Measurements from ENCODE around the gene IFNA21. TPM values are rescaled to one million over a fixed set of nuclear protein-coding genes. Genes with fewer than 3 reads are reported as not detected.

IFNA21 gene
- total and polyA plus RNA-seq, 2 donors (not counting 3 experiments of a cell fraction or from before 2014, with no cell fraction given) = not detected

GRCh38 chr9:21141427-21141882, 25.0 kb downstream of the IFNA21 start, which contains the start of gene IFNW1:
Gene IFNW1 (minus strand): TSS chr9:21141832. CDS start chr9:21141570, 262 bp downstream.
- H3K79me2 ChIP-seq (ENCODE audit: control insufficient read depth, insufficient read depth, low read length) = no peaks in the 10 kb centered on the region
- TF ChIP-seq MAX (IDR thresholded peaks at IDR 0.05; ENCODE audit: insufficient read depth, insufficient read length) = no peak
- no peak for TF ChIP-seq GATA2 (IDR thresholded peaks at IDR 0.05; ENCODE audit: insufficient read depth, insufficient read length, low read depth, low read length)
- no peak for TF ChIP-seq FOS (IDR thresholded peaks at IDR 0.05; ENCODE audit: borderline replicate concordance, insufficient read depth, low read length)
- TF ChIP-seq MYC (IDR thresholded peaks at IDR 0.05; ENCODE audit: low read depth, low read length) = no peak
- no peak for TF ChIP-seq EZH2 (IDR thresholded peaks at IDR 0.05; ENCODE audit: borderline replicate concordance, low read depth, low read length, severe bottlenecking)
- TF ChIP-seq POLR2A (IDR thresholded peaks at IDR 0.05; ENCODE audit: low read depth, low read length) = no peak
- no peak for TF ChIP-seq CTCF (IDR thresholded peaks at IDR 0.05; ENCODE audit: extremely low read depth in 1 of 2, insufficient read depth in 1 of 2, low read depth in 1 of 2, low read length in 2 of 2)
- no peak for TF ChIP-seq POLR2AphosphoS5 (IDR thresholded peaks at IDR 0.05; ENCODE audit: insufficient read depth, low read depth, low read length)
- TF ChIP-seq JUN (IDR thresholded peaks at IDR 0.05; ENCODE audit: borderline replicate concordance, insufficient read depth, insufficient read length, low read depth) = no peak
- H3K9me1 ChIP-seq (replicated peaks; ENCODE audit: control insufficient read depth, extremely low read depth, insufficient read depth, low read length) = no peaks in the 10 kb centered on the region
- no peak within 1 kb of the TSS for H3K4me3 ChIP-seq (replicated peaks in 1 of 3; ENCODE audit: insufficient read depth in 1 of 3, low read depth in 1 of 3, low read length in 3 of 3)
- dilution Hi-C loops (cut with MboI; ENCODE audit: extremely low pct_ligation_motif_present, low sequenced_read_pairs) (no loop called here), intact Hi-C loops (cut with micrococcal nuclease) (no loop called here)
- no peaks in the 10 kb centered on the region for H3K9me3 ChIP-seq (replicated peaks; ENCODE audit: control insufficient read depth, insufficient read depth, low read length)
- no peak within 1 kb of the TSS for H3K9ac ChIP-seq (replicated peaks; ENCODE audit: extremely low read depth, insufficient read depth, low read length)
- no peaks in the 10 kb centered on the region for H3K36me3 ChIP-seq (ENCODE audit: control insufficient read depth in 2 of 2, extremely low read depth in 1 of 2, insufficient read depth in 2 of 2, low read length in 2 of 2)
- no peak within 1 kb of the TSS for H3K27ac ChIP-seq (ENCODE audit: insufficient read depth, low read depth, low read length)
- H3K4me1 ChIP-seq (ENCODE audit: control insufficient read depth, extremely low read depth, insufficient read depth, low read length) = no peaks in the 10 kb centered on the region
- H4K20me1 ChIP-seq (replicated peaks; ENCODE audit: control insufficient read depth, extremely low read depth, insufficient read depth, low read length) = no peaks in the 10 kb centered on the region
- no peak within 1 kb of the TSS for H2AFZ ChIP-seq (ENCODE audit: low read depth, low read length)
- no peak within 1 kb of the TSS for H3K4me2 ChIP-seq (ENCODE audit: insufficient read depth, low read length)
- no TSS peak for BruUV-seq (replicated peaks)
- ChIA-PET POLR2A (no interaction called here), CTCF (interaction anchor here (0.6 to 1.9 kb wide), 3 partner anchors 30 to 147 kb away, joined by 3 to 4 read pairs (median 3); no protein-coding TSS in a partner anchor)
- no peak for DNase-seq (ENCODE audit: low read depth, low spot score)
- no peak for FAIRE-seq
- peaks cover 3 to 7% of the 10 kb centered on the region in 2 experiments for H3K27me3 ChIP-seq (ENCODE audit: control insufficient read depth in 2 of 2, insufficient read depth in 2 of 2, low read length in 2 of 2)

All from endothelial cell of umbilical vein (primary cell).